ENCODE results near the gene STX18. TPM values are rescaled to one million over a fixed set of nuclear protein-coding genes. Genes with fewer than 3 reads are reported as not detected.
A peak's percentile ranks its signal among the peaks of the same experiment; 100 is the strongest.

STX18 gene
- total and polyA plus RNA-seq, 2 of the 13 experiments (the other 11 are each of a cell fraction or from before 2014, with no cell fraction given) = 23.9 to 37.1 TPM

DNA sequence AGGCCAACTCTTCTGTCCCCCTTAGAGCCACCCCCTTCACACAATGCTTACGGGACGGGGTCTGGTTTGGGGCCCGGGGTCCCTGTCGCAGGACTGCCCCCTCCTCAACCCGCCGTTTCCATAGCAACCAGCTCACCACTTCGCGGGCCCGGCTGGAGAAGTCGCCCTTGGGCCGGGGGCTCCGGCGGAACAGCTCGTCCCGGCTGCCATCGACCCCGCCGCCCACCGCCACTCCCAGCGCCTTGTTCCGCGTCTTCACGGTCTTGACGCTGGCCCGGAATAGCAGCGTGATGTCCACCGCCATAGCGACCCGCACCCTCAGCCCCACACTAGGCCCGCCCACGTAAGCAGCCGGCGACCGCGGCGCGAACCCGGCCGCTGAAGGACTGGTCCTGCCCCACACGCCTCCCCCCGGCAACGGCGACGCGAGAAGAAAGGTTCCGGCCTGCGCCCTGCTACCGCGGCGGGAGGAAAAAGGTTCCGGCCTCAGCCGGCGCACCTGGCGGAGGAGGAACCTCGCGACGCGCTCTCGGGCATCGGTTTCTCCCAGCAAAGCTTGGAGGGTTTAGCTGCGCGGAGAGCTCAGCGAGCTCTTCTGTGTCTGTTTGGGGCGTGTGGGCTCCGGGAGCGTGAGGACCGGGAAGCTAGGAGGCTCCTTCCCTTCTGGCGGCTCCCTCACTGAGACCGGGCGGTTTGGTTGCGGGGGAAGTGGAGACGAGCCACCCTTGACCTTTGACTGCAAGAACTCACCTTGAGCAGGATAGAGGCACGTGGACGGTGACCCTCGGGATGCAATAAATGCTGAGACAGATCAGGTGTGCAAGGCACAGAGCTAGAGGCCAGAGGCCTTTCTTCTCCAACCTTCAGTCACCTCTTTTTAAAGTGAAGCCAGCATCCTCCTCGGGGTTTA, at the start of gene STX18 (continued):
- 0 out of 2 replicates have a peak, but pooled peaks have one; percentile 78 for TF ChIP-seq ELF4 (CRISPR knock-in tag; IDR thresholded peaks at IDR 0.05; ENCODE audit: borderline replicate concordance)
- TF ChIP-seq, protein P1, sequence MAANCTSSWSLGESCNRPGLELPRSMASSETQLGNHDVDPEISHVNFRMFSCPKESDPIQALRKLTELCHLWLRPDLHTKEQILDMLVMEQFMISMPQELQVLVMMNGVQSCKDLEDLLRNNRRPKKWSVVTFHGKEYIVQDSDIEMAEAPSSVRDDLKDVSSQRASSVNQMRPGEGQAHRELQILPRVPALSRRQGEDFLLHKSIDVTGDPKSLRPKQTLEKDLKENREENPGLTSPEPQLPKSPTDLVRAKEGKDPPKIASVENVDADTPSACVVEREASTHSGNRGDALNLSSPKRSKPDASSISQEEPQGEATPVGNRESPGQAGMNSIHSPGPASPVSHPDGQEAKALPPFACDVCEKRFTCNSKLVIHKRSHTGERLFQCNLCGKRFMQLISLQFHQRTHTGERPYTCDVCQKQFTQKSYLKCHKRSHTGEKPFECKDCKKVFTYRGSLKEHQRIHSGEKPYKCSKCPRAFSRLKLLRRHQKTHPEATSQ (CRISPR knock-in tag; IDR thresholded peaks at IDR 0.05; ENCODE audit: borderline replicate concordance) = peak; percentile 98
- TF ChIP-seq PAX8 (CRISPR knock-in tag; IDR thresholded peaks at IDR 0.05; ENCODE audit: borderline replicate concordance) = no peak
- TF ChIP-seq, protein P2, sequence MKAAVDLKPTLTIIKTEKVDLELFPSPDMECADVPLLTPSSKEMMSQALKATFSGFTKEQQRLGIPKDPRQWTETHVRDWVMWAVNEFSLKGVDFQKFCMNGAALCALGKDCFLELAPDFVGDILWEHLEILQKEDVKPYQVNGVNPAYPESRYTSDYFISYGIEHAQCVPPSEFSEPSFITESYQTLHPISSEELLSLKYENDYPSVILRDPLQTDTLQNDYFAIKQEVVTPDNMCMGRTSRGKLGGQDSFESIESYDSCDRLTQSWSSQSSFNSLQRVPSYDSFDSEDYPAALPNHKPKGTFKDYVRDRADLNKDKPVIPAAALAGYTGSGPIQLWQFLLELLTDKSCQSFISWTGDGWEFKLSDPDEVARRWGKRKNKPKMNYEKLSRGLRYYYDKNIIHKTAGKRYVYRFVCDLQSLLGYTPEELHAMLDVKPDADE (CRISPR knock-in tag; IDR thresholded peaks at IDR 0.05) = no peak
- peak; percentile 63; the same call in 1 of the 2 replicates for TF ChIP-seq ARHGAP35 (CRISPR knock-in tag; IDR thresholded peaks at IDR 0.05; ENCODE audit: borderline replicate concordance)
- peak; percentile 99 for TF ChIP-seq HOXA3 (CRISPR knock-in tag; IDR thresholded peaks at IDR 0.05)
- peak; percentile 88; the same call in 1 of the 2 replicates for TF ChIP-seq SMYD3 (CRISPR knock-in tag; IDR thresholded peaks at IDR 0.05)
- TF ChIP-seq JUNB (CRISPR knock-in tag; IDR thresholded peaks at IDR 0.05; ENCODE audit: borderline replicate concordance) = peak; percentile 66; the same call in 1 of the 2 replicates
- peak; percentile 87 for TF ChIP-seq ZNF441 (CRISPR knock-in tag; IDR thresholded peaks at IDR 0.05; ENCODE audit: borderline replicate concordance)
- TF ChIP-seq PAWR (CRISPR knock-in tag; IDR thresholded peaks at IDR 0.05; ENCODE audit: borderline replicate concordance) = peak; percentile 75; the same call in 1 of the 2 replicates
- TF ChIP-seq ZNF607 (CRISPR knock-in tag; IDR thresholded peaks at IDR 0.05; ENCODE audit: borderline replicate concordance) = peak; percentile 95
- peak; percentile 96 for TF ChIP-seq KDM4B (CRISPR knock-in tag; IDR thresholded peaks at IDR 0.05)
- TF ChIP-seq, protein P3, sequence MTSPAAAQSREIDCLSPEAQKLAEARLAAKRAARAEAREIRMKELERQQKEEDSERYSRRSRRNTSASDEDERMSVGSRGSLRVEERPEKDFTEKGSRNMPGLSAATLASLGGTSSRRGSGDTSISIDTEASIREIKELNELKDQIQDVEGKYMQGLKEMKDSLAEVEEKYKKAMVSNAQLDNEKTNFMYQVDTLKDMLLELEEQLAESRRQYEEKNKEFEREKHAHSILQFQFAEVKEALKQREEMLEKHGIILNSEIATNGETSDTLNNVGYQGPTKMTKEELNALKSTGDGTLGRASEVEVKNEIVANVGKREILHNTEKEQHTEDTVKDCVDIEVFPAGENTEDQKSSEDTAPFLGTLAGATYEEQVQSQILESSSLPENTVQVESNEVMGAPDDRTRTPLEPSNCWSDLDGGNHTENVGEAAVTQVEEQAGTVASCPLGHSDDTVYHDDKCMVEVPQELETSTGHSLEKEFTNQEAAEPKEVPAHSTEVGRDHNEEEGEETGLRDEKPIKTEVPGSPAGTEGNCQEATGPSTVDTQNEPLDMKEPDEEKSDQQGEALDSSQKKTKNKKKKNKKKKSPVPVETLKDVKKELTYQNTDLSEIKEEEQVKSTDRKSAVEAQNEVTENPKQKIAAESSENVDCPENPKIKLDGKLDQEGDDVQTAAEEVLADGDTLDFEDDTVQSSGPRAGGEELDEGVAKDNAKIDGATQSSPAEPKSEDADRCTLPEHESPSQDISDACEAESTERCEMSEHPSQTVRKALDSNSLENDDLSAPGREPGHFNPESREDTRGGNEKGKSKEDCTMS (CRISPR knock-in tag; conservative IDR thresholded peaks at IDR 0.05) = 0 out of 2 replicates have a peak, but pooled peaks have one; percentile 61
- peak; percentile 76 for TF ChIP-seq GABPA (IDR thresholded peaks at IDR 0.05; ENCODE audit: low read depth, low read length)
- TF ChIP-seq GABPA (CRISPR knock-in tag; IDR thresholded peaks at IDR 0.05; ENCODE audit: low read depth) = peak; percentile 89
- peak; percentile 92 for TF ChIP-seq NFKBIZ (CRISPR knock-in tag; IDR thresholded peaks at IDR 0.05)
- TF ChIP-seq, protein P4, sequence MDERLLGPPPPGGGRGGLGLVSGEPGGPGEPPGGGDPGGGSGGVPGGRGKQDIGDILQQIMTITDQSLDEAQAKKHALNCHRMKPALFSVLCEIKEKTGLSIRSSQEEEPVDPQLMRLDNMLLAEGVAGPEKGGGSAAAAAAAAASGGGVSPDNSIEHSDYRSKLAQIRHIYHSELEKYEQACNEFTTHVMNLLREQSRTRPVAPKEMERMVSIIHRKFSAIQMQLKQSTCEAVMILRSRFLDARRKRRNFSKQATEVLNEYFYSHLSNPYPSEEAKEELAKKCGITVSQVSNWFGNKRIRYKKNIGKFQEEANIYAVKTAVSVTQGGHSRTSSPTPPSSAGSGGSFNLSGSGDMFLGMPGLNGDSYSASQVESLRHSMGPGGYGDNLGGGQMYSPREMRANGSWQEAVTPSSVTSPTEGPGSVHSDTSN (CRISPR knock-in tag; IDR thresholded peaks at IDR 0.05) = no peak
- TF ChIP-seq ZNF10 (CRISPR knock-in tag; IDR thresholded peaks at IDR 0.05; ENCODE audit: borderline replicate concordance, low read depth) = no peak
- no peak for TF ChIP-seq U2AF2 (IDR thresholded peaks at IDR 0.05; ENCODE audit: low read depth, low read length)
- TF ChIP-seq HDAC1 (CRISPR knock-in tag; IDR thresholded peaks at IDR 0.05) = peak; percentile 100
- TF ChIP-seq FOXP1 (IDR thresholded peaks at IDR 0.05) = no peak
- TF ChIP-seq FOXP1 (CRISPR knock-in tag; IDR thresholded peaks at IDR 0.05) = peak; percentile 62
- TF ChIP-seq TEAD3 (CRISPR knock-in tag; optimal IDR thresholded peaks at IDR 0.05; ENCODE audit: borderline replicate concordance) = peak; percentile 90
- TF ChIP-seq TOE1 (CRISPR knock-in tag; IDR thresholded peaks at IDR 0.05) = peak; percentile 98
- TF ChIP-seq BCL6 (CRISPR knock-in tag; IDR thresholded peaks at IDR 0.05) = peak; percentile 84

All from HepG2 (cell line).